Measurements from ENCODE around the gene TSFM. TPM values are rescaled to one million over a fixed set of nuclear protein-coding genes. Genes with fewer than 3 reads are reported as not detected.

Gene TSFM
- total and polyA plus RNA-seq, 2 experiments from 2014 or later: 13.0 to 36.1 TPM

GRCh38 chr12:57764662-57765002 is 18.0 kb upstream of the TSFM start:
- Histone ChIP-seq H3K9ac (peak overlapping the region; percentile 49), H3K27ac (no peak overlapping the region), H3K4me2 (ENCODE audit: unreplicated experiment) (peak overlapping the region; percentile 73), H2AFZ (peak overlapping the region; percentile 68), H3K9me2 (ENCODE audit: insufficient read depth) (no peaks in the 10 kb centered on the region), H3K36me3 (ENCODE audit: low read depth) (no peaks in the 10 kb centered on the region), H3K79me2 (ENCODE audit: insufficient read depth) (no peaks in the 10 kb centered on the region), H3K4me3 (peak overlapping the region; percentile 65), H3K4me1 (ENCODE audit: insufficient read depth) (0 out of 2 replicates have a peak, but pooled peaks cover 9% of the 10 kb centered on the region), H3F3A (ENCODE audit: insufficient read depth) (peaks cover 4% of the 10 kb centered on the region; the same call in 1 of the 2 replicates), H3K27me3 (replicated peaks; ENCODE audit: insufficient read depth) (peaks cover 15% of the 10 kb centered on the region), H4K20me1 (ENCODE audit: insufficient read depth) (no peaks in the 10 kb centered on the region), H3K9me3 (ENCODE audit: low read depth) (no peaks in the 10 kb centered on the region)
- in situ Hi-C loops (cut with MboI): no loop called here
- TF ChIP-seq EZH2phosphoT487 (IDR thresholded peaks at IDR 0.05; ENCODE audit: insufficient read depth, low read depth) (no peak), EZH2 (IDR thresholded peaks at IDR 0.05; ENCODE audit: insufficient read depth, poor library complexity, severe bottlenecking) (no peak)
- DNase-seq: no peak
- 18 to 22% methylated on average over 13 to 17 of the region's 17 CpGs for WGBS, 2 experiments (ENCODE audit: low coverage in 1 of 2, low lambda C conversion rate in 2 of 2, missing lambda C conversion rate in 2 of 2)

- peak overlapping the region; percentile 49 for H3K9ac ChIP-seq
- peak; percentile 18 for TF ChIP-seq EZH2 (IDR thresholded peaks at IDR 0.05; ENCODE audit: insufficient read depth, poor library complexity, severe bottlenecking)
- TF ChIP-seq EZH2phosphoT487 (IDR thresholded peaks at IDR 0.05; ENCODE audit: insufficient read depth, low read depth): 0 out of 2 replicates have a peak, but pooled peaks have one; percentile 35
- H3F3A ChIP-seq (ENCODE audit: insufficient read depth): peaks cover 4% of the 10 kb centered on the region; the same call in 1 of the 2 replicates
- no peaks in the 10 kb centered on the region for H3K9me2 ChIP-seq (ENCODE audit: insufficient read depth)
- peak overlapping the region; percentile 73 for H3K4me2 ChIP-seq (ENCODE audit: unreplicated experiment)
- H3K79me2 ChIP-seq (ENCODE audit: insufficient read depth): no peaks in the 10 kb centered on the region
- peak overlapping the region; percentile 65 for H3K4me3 ChIP-seq
- H3K36me3 ChIP-seq (ENCODE audit: low read depth): no peaks in the 10 kb centered on the region
- H3K27me3 ChIP-seq (replicated peaks; ENCODE audit: insufficient read depth): peaks cover 15% of the 10 kb centered on the region
- in situ Hi-C loops (cut with MboI): no loop called here
- 0 out of 2 replicates have a peak, but pooled peaks cover 9% of the 10 kb centered on the region for H3K4me1 ChIP-seq (ENCODE audit: insufficient read depth)
- peak; percentile 69 for DNase-seq
- H4K20me1 ChIP-seq (ENCODE audit: insufficient read depth): no peaks in the 10 kb centered on the region
- no peaks in the 10 kb centered on the region for H3K9me3 ChIP-seq (ENCODE audit: low read depth)
- WGBS, 2 experiments (ENCODE audit: low coverage in 1 of 2, low lambda C conversion rate in 2 of 2, missing lambda C conversion rate in 2 of 2): 1 to 4% methylated on average over 38 to 57 of the region's 60 CpGs
- no peak overlapping the region for H3K27ac ChIP-seq
- peak overlapping the region; percentile 68 for H2AFZ ChIP-seq
These were observed 17.4 kb upstream of the TSFM start for GRCh38 chr12:57765003-57765697.

- Histone ChIP-seq H4K20me1 (ENCODE audit: insufficient read depth) (no peaks in the 10 kb centered on the region), H3K4me1 (ENCODE audit: insufficient read depth) (peaks cover 9% of the 10 kb centered on the region; the same call in 1 of the 2 replicates), H3F3A (ENCODE audit: insufficient read depth) (peaks cover 4% of the 10 kb centered on the region; the same call in 1 of the 2 replicates), H3K4me3 (peak overlapping the region; percentile 65), H3K9me3 (ENCODE audit: low read depth) (no peaks in the 10 kb centered on the region), H3K79me2 (ENCODE audit: insufficient read depth) (peaks cover 7% of the 10 kb centered on the region), H3K9ac (peak overlapping the region; percentile 49), H3K27ac (no peak overlapping the region), H3K27me3 (replicated peaks; ENCODE audit: insufficient read depth) (peaks cover 15% of the 10 kb centered on the region), H2AFZ (peak overlapping the region; percentile 68), H3K9me2 (ENCODE audit: insufficient read depth) (no peaks in the 10 kb centered on the region), H3K36me3 (ENCODE audit: low read depth) (no peaks in the 10 kb centered on the region), H3K4me2 (ENCODE audit: unreplicated experiment) (peak overlapping the region; percentile 73)
- peak; percentile 40 for DNase-seq
- TF ChIP-seq EZH2phosphoT487 (IDR thresholded peaks at IDR 0.05; ENCODE audit: insufficient read depth, low read depth) (peak; percentile 21; the same call in 1 of the 2 replicates), EZH2 (IDR thresholded peaks at IDR 0.05; ENCODE audit: insufficient read depth, poor library complexity, severe bottlenecking) (peak; percentile 60)
- in situ Hi-C loops (cut with MboI): no loop called here
- WGBS, 2 experiments (ENCODE audit: low coverage in 1 of 2, low lambda C conversion rate in 2 of 2, missing lambda C conversion rate in 2 of 2): 3 to 6% methylated on average over 27 to 40 of the region's 40 CpGs
These were observed 16.7 kb upstream of the TSFM start for GRCh38 chr12:57765698-57766463.

- H4K20me1 ChIP-seq (ENCODE audit: insufficient read depth): no peaks in the 10 kb centered on the region
- H3K9me2 ChIP-seq (ENCODE audit: insufficient read depth): no peaks in the 10 kb centered on the region
- WGBS, 2 experiments (ENCODE audit: low coverage in 1 of 2, low lambda C conversion rate in 2 of 2, missing lambda C conversion rate in 2 of 2): 5 to 6% methylated on average over 38 of the region's 38 CpGs
- in situ Hi-C loops (cut with MboI): no loop called here
- H3K79me2 ChIP-seq (ENCODE audit: insufficient read depth): peaks cover 13% of the 10 kb centered on the region
- H2AFZ ChIP-seq: peak within 1 kb of the TSS; percentile 25; the same call in 1 of the 2 replicates
- H3K4me1 ChIP-seq (ENCODE audit: insufficient read depth): peaks cover 12% of the 10 kb centered on the region; the same call in 1 of the 2 replicates
- peak; percentile 52 for DNase-seq
- peaks cover 15% of the 10 kb centered on the region for H3K27me3 ChIP-seq (replicated peaks; ENCODE audit: insufficient read depth)
- peaks cover 4% of the 10 kb centered on the region; the same call in 1 of the 2 replicates for H3F3A ChIP-seq (ENCODE audit: insufficient read depth)
- TF ChIP-seq EZH2 (IDR thresholded peaks at IDR 0.05; ENCODE audit: insufficient read depth, poor library complexity, severe bottlenecking) (no peak), EZH2phosphoT487 (IDR thresholded peaks at IDR 0.05; ENCODE audit: insufficient read depth, low read depth) (no peak)
- H3K27ac ChIP-seq: no peak within 1 kb of the TSS
- peak within 1 kb of the TSS; percentile 73 for H3K4me2 ChIP-seq (ENCODE audit: unreplicated experiment)
- peak within 1 kb of the TSS; percentile 12; the same call in 1 of the 2 replicates for H3K9ac ChIP-seq
- H3K4me3 ChIP-seq: peak within 1 kb of the TSS; percentile 65
- no peaks in the 10 kb centered on the region for H3K36me3 ChIP-seq (ENCODE audit: low read depth)
- H3K9me3 ChIP-seq (ENCODE audit: low read depth): no peaks in the 10 kb centered on the region
These were observed 15.9 kb upstream of the TSFM start, which contains the start of gene CYP27B1 for GRCh38 chr12:57766464-57767304. CYP27B1 (minus strand) TSS chr12:57767078; CDS start chr12:57767041, 37 bp downstream.

All from GM23248 (cell line).